GM23338 (cell line): ENCODE results near the gene UNC13A.

Source experiments
- CREB1 ChIP-seq: fragments of 250-450 bp; sonication (Bioruptor Pico); IDR thresholded peaks from 2 replicates; pipeline ENCODE4 v1.5.0; 2020; ENCODE audit warnings: low read depth, mild to moderate bottlenecking, moderate library complexity
- CTCF ChIP-seq, 2 experiments: fragments of 200-600 bp in 1 of 2; sonication (generic) in 1 of 2; conservative IDR thresholded peaks; 2 replicates each; pipeline versions ENCODE4 v1.5.1 to v1.6.1; 2016 to 2017; ENCODE audit warnings: antibody characterized with exemption in 2 of 2, low read depth in 2 of 2, mild to moderate bottlenecking in 2 of 2, moderate library complexity in 1 of 2
- EZH2 ChIP-seq: fragments of 200-600 bp; sonication (generic); IDR thresholded peaks from one replicate; pipeline ENCODE4 v1.8.0; 2017; ENCODE audit warnings: antibody characterized with exemption, mild to moderate bottlenecking, low read depth; ENCODE audit not compliant: unreplicated experiment
- EZH2phosphoT487 ChIP-seq: fragments of 200-600 bp; sonication (generic); IDR thresholded peaks from one replicate; pipeline ENCODE4 v1.8.1; 2018; ENCODE audit warnings: antibody characterized with exemption; ENCODE audit not compliant: unreplicated experiment
- POLR2AphosphoS5 ChIP-seq: IDR thresholded peaks from 2 replicates; pipeline ENCODE4 v1.6.1; 2016; ENCODE audit warnings: antibody characterized with exemption, low read depth

- 0 out of 4 replicates have a peak, but pooled peaks of 1 of the 2 experiments have one; percentile 4 for TF ChIP-seq CTCF (conservative IDR thresholded peaks at IDR 0.05; ENCODE audit: low read depth in 2 of 2)
- peak; percentile 94 for TF ChIP-seq CREB1
- no peak for TF ChIP-seq EZH2
- 0 out of 2 replicates have a peak, but pooled peaks have one; percentile 39 for TF ChIP-seq POLR2AphosphoS5
- TF ChIP-seq EZH2phosphoT487 = no peak
Observed at GRCh38 chr19:17555480-17555928, 132.7 kb downstream of the UNC13A start, which contains the start of gene COLGALT1.
